IPS DF 6.9 (cell line): ENCODE data around the gene PDE6B.
"Not testable (repeated sequence)": the region's sequence is repeated elsewhere in the genome, so short reads cannot be mapped to it uniquely, and the experiment has no call there.

Experiments used
- DNase-seq: peaks from one replicate; pipeline ENCODE4 v3.0.0-alpha.2; 2013; ENCODE audit warnings: low read depth, low spot score
- H3K27ac ChIP-seq: one replicate; pipeline ENCODE4 v1.5.1; 2013; ENCODE audit warnings: low read length, control low read depth
- H3K27me3 ChIP-seq: 2 replicates; pipeline ENCODE4 v1.6.1; 2013; ENCODE audit warnings: mild to moderate bottlenecking, low read length; ENCODE audit not compliant: control insufficient read depth, insufficient read depth
- H3K36me3 ChIP-seq: 2 replicates; pipeline ENCODE4 v1.6.1; 2013; ENCODE audit warnings: low read length; ENCODE audit not compliant: control insufficient read depth, insufficient read depth
- H3K4me1 ChIP-seq: 2 replicates; pipeline ENCODE4 v1.6.1; 2013; ENCODE audit warnings: low read length; ENCODE audit not compliant: control insufficient read depth, insufficient read depth
- H3K4me3 ChIP-seq: 2 replicates; pipeline ENCODE4 v1.5.1; 2013; ENCODE audit warnings: mild to moderate bottlenecking, low read length
- H3K9me3 ChIP-seq: 2 replicates; pipeline ENCODE4 v1.6.1; 2013; ENCODE audit warnings: low read length, inconsistent platforms; ENCODE audit not compliant: control insufficient read depth, insufficient read depth
- whole genome bisulfite sequencing: extraction: QIAGEN DNeasy Blood & Tissue Kit; methylation state at CpG from one replicate; pipeline ENCODE4 v1.1.7; 2013; ENCODE audit warnings: mixed read lengths, missing lambda C conversion rate; ENCODE audit not compliant: insufficient read length, insufficient coverage; 5-methylcytosine and 5-hydroxymethylcytosine counted together

PDE6B gene

DNA sequence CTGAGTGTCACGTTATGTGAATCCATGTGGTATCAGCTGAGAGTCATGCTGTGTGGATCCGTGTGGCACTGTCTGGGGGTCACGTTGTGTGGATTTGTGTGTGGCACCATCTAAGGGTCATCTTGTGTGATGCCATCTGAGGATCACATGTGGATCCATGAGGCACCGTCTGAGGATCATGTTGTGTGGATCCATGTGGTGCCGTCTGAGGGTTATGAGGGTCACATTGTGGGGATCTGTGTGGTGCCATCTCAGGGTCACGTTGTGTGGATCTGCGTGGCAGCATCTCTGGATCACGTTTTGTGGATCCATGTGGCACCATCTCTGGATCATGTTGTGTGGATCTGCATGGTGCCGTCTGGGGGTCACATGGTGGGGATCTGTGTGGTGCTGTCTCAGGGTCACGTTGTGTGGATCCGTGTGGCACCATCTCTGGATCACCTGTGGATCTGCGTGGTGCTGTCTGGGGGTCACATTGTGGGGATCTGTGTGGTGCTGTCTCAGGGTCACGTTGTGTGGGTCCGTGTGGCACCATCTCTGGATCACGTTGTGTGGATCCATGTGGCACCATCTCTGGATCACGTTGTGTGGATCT, 6.9 kb downstream of the PDE6B start:
- no peak overlapping the region for H3K4me3 ChIP-seq
- H3K27me3 ChIP-seq: no peaks in the 10 kb centered on the region
- no peaks in the 10 kb centered on the region for H3K4me1 ChIP-seq
- no peaks in the 10 kb centered on the region for H3K9me3 ChIP-seq
- WGBS: no CpG with 5 or more reads among the region's 16 CpGs
- no peak overlapping the region for H3K27ac ChIP-seq
- no peak for DNase-seq
- H3K36me3 ChIP-seq: no peaks in the 10 kb centered on the region

DNA sequence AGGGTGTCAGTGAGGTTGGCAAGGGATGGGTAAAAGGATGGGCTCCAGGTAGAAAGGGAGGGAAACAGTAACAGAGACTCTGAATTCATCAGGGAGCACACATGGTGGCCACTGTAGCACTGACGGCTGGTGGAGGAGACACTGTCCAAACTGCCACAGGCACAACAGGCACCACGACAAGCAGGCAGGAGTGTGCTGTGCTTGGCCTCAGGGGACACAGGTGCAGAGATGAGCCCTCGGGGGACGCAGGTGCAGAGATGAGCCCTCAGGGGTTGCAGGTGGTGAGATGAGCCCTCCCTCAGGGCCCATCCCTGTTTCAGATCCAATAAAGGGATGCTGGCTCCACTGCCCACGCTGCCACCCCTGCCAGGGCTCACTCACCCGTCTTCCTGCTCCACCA, 7.6 kb downstream of the PDE6B start:
- Histone ChIP-seq H3K9me3 (no peaks in the 10 kb centered on the region), H3K4me1 (no peaks in the 10 kb centered on the region), H3K36me3 (no peaks in the 10 kb centered on the region), H3K27me3 (no peaks in the 10 kb centered on the region), H3K4me3 (no peak overlapping the region), H3K27ac (no peak overlapping the region)
- WGBS: no CpG with 5 or more reads among the region's 6 CpGs
- no peak for DNase-seq

DNA sequence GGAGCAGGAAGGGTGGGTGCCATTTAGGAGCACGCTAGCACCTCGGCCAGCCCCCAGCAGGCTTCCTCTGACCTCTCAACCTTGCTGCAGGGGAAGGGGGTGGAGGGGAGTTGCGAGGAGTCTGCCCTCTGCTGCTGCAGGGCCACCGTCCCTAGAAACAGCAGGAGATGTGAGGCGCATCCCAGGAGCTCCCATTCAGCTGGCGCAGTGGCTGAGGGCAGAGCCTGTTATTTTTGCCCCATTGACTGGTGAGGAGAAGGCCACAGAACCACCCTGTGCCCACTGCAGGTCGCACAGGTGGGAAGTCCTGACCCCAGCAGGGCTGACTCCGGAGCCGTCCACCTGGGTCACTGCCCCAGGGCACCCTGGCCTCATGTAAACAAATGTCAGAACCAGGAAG, 8.0 kb downstream of the PDE6B start:
- Histone ChIP-seq H3K4me3 (no peak overlapping the region), H3K27me3 (no peaks in the 10 kb centered on the region), H3K36me3 (no peaks in the 10 kb centered on the region), H3K27ac (no peak overlapping the region), H3K9me3 (no peaks in the 10 kb centered on the region), H3K4me1 (no peaks in the 10 kb centered on the region)
- no peak for DNase-seq
- WGBS: no CpG with 5 or more reads among the region's 9 CpGs

DNA sequence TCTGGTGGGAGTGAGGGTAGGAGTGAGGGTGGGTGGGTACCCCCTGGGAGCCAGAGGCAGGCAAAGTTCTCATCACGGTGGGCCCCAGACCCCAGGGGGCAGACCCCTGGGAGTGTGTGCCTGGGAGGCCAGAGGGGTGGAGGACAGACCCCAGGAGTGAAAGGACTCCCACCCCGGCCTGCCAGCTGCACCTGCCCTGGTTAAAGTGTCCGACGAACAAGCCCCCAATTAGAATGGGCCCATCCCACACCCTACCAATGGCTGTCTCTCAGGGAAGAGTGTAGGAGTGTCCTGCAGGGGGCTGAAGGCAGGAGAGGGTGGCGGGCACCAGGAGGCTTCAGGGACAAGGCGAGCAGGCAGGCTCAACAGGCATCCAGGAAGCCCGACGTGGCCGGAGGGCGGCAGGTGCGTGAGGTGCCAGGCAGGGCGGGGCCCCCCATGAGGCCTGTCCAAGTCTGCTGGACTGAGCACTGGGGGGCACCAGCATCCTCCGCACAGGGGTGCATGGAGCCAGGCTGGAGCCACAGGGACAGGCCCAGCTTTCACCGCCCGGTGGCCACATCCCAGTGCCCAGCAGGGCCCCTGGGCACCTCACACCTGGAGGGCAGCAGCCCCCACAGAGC, 8.7 kb downstream of the PDE6B start:
- no peak overlapping the region for H3K4me3 ChIP-seq
- no peaks in the 10 kb centered on the region for H3K36me3 ChIP-seq
- no peaks in the 10 kb centered on the region for H3K9me3 ChIP-seq
- H3K4me1 ChIP-seq: no peaks in the 10 kb centered on the region
- H3K27me3 ChIP-seq: no peaks in the 10 kb centered on the region
- H3K27ac ChIP-seq: no peak overlapping the region
- DNase-seq: no peak
- no CpG with 5 or more reads among the region's 15 CpGs for WGBS

DNA sequence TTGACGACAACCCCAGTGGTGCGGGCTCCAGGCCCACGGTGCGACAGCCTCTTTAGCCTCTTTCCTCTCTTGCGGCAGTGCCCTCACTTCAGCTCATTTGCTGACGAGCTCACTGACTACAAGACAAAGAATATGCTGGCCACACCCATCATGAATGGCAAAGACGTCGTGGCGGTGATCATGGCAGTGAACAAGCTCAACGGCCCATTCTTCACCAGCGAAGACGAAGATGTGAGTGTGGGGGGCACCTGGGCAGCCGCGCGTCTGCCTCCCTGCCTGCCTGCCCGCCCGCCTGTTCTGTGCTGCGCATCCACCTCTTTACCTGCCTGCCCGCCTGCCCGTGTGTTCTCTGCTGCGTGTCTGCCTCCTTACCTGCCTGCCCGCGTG, 9.2 kb downstream of the PDE6B start:
- H3K4me1 ChIP-seq: no peaks in the 10 kb centered on the region
- H3K27ac ChIP-seq: no peak overlapping the region
- no CpG with 5 or more reads among the region's 23 CpGs for WGBS
- H3K36me3 ChIP-seq: no peaks in the 10 kb centered on the region
- H3K4me3 ChIP-seq: no peak overlapping the region
- no peaks in the 10 kb centered on the region for H3K9me3 ChIP-seq
- DNase-seq: no peak
- H3K27me3 ChIP-seq: no peaks in the 10 kb centered on the region

DNA sequence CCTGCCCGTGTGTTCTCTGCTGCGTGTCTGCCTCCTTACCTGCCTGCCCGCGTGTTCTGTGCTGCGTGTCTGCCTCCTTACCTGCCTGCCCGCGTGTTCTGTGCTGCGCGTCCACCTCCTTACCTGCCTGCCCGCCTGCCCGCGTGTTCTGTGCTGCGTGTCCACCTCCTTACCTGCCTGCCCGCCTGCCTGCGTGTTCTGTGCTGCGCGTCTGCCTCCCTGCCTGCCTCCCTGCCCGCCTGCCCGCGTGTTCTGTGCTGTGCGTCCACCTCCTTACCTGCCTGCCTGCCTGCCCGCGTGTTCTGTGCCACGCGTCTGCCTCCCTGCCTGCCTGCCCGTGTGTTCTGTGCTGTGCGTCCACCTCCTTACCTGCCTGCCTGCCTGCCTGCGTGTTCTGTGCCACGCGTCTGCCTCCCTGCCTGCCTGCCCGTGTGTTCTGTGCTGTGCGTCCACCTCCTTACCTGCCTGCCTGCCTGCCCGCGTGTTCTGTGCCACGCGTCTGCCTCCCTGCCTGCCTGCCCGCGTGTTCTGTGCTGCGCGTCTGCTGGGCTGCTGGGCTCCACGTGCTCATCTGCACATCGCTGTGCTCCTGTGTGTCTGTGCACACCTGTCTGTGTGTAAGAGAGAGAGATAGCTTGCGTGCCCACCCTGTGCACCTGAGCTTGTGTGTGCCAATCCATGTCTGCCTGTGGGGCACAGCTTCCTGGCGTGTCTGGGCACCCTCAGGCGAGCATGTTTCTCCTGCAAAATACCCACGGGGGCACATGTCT, 9.9 kb downstream of the PDE6B start:
- WGBS: no CpG with 5 or more reads among the region's 46 CpGs
- not testable (repeated sequence) for H3K4me3 ChIP-seq, DNase-seq, H3K27me3 ChIP-seq, H3K36me3 ChIP-seq, H3K9me3 ChIP-seq, H3K27ac ChIP-seq, H3K4me1 ChIP-seq

DNA sequence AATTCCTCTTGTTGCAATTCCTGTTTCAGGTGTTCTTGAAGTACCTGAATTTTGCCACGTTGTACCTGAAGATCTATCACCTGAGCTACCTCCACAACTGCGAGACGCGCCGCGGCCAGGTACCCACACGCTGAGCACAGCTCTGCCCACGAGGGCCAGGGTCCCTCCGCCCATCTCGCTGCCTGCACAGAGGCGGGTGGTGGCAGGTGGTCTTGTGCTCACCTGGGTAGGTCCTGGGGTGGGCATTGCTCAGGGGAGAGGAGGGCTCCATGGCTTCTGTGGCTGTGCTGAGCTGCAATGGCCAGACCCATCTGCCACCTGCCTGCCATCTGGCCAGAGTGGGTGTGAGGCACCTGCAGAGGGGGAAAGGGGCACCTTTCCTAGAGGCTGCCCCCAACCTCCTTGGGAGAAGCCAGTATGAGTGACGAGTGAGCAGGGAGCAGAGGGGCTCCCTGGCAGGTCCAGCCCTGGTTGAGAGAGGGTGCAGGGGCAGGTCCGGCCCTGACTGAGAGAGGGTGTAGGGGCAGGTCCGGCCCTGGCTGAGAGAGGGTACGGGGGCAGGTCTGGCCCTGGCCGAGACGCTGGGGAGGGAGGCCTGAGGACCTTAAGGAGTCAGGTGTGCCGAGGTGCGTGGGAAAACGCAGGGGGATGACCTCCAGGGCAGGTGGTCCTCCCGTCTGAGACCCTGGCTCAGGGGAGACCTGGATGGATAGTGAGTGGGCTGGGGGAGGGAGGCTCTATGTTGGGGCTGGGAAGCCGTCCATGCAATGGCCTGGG, 10.7 kb downstream of the PDE6B start:
- no CpG with 5 or more reads among the region's 22 CpGs for WGBS
- Histone ChIP-seq H3K36me3 (no peaks in the 10 kb centered on the region), H3K27me3 (no peaks in the 10 kb centered on the region), H3K4me1 (no peaks in the 10 kb centered on the region), H3K27ac (no peak overlapping the region), H3K9me3 (no peaks in the 10 kb centered on the region), H3K4me3 (no peak overlapping the region)
- DNase-seq: no peak

DNA sequence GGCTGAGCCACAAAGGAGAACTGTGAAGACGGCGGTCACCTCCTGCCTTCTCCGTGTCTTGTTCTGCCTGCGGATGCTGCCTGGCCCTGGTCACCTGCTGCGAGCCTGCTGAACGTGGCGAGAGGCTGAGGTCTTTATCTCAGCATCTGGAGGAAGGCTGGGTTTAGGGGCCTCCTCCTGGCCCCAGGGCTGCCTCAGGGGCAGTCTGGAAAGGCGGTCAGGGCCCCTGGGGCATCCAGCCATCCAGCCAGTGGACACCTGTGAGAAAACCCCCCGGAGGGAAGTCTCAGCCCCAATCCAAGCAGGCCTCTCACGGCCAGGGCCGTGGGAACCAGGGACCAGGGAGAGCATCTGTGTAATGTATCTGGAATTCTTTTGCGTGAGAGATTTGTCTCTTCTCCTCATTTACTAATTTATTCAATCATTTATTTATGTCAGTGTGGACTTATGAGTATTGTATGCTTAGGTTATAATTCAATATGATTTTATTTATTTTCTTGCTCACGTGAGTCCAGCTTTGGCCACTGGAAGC, 11.3 kb downstream of the PDE6B start:
- no CpG with 5 or more reads among the region's 13 CpGs for WGBS
- Histone ChIP-seq H3K4me3 (no peak overlapping the region), H3K9me3 (no peaks in the 10 kb centered on the region), H3K36me3 (no peaks in the 10 kb centered on the region), H3K27me3 (no peaks in the 10 kb centered on the region), H3K4me1 (no peaks in the 10 kb centered on the region), H3K27ac (no peak overlapping the region)
- no peak for DNase-seq

DNA sequence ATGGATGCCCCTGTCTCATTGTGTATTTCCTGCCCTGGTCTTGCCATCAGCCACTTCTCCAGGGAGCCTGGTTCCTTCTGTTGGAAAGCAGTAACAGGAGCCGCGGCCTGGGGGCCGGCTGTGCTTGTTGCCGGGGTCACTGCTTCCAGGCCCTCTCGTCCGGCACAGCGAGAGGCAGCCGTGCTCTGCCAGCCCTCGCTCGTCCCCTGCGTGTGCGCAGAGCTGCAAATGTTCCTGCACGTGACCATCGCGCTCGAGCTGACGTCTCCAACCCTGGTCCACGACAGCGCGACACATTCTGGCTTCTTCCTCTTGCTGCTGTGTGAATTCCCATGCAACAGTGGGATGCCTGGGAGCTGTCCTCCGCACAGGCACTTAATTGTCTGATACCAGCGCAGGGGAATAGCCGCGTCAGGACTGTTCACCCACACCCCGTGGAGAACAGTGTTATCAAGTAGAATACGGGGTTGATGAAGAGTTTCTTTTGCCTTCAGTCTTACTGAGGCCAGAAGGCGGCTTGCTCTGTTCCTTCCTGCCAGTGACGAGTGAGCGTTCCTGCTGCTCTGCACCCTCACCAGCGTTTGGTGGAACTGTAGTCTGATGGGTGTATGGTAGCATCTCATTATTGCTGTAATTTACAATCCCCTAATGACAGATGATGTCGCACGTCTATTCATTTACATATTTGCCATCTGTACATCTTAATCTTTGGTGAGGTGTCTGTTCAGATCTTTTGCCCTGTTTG, 12.3 kb downstream of the PDE6B start:
- Histone ChIP-seq H3K9me3 (no peaks in the 10 kb centered on the region), H3K27me3 (no peaks in the 10 kb centered on the region), H3K4me1 (no peaks in the 10 kb centered on the region), H3K4me3 (no peak overlapping the region), H3K36me3 (no peaks in the 10 kb centered on the region), H3K27ac (no peak overlapping the region)
- WGBS: no CpG with 5 or more reads among the region's 32 CpGs
- no peak for DNase-seq

DNA sequence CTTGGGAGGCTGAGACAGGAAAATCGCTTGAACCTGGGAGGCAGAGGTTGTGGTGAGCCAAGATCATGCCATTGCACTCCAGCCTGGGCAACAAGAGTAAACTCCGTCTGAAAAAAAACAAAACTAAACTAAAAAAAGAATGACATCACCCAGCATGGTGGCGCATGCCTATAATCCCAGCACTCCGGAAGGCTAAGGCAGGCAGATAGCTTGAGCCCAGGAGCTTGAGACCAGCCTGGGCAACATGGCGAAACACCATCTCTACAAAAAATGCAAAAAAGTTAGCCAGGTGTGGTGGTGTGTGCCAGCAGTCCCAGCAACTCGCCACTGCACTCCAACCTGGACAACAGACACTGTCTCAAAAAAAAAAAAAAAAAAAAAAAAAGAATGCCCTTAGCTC, 17.0 kb downstream of the PDE6B start:
- not testable (repeated sequence) for H3K36me3 ChIP-seq, H3K27ac ChIP-seq, H3K27me3 ChIP-seq, DNase-seq, H3K4me1 ChIP-seq, H3K4me3 ChIP-seq, H3K9me3 ChIP-seq
- no CpG with 5 or more reads among the region's 6 CpGs for WGBS
